Astrocyte (in vitro differentiated cells and primary cell): ENCODE results near the gene MOB1A.

Source experiments
- EZH2 ChIP-seq: IDR thresholded peaks from 2 replicates; pipeline ENCODE4 v1.6.1; 2012; ENCODE audit warnings: mild to moderate bottlenecking, low read length, inconsistent platforms; ENCODE audit not compliant: insufficient read depth
- TF ChIP-seq, protein P1 (sequence below): IDR thresholded peaks from 2 replicates; pipeline ENCODE4 v1.5.1; 2011; ENCODE audit warnings: low read depth, mild to moderate bottlenecking, inconsistent platforms, low read length, moderate library complexity; ENCODE audit not compliant: insufficient read depth

GRCh38 chr2:74225698-74226459 is 47.2 kb upstream of the MOB1A start:
- TF ChIP-seq, protein P1, sequence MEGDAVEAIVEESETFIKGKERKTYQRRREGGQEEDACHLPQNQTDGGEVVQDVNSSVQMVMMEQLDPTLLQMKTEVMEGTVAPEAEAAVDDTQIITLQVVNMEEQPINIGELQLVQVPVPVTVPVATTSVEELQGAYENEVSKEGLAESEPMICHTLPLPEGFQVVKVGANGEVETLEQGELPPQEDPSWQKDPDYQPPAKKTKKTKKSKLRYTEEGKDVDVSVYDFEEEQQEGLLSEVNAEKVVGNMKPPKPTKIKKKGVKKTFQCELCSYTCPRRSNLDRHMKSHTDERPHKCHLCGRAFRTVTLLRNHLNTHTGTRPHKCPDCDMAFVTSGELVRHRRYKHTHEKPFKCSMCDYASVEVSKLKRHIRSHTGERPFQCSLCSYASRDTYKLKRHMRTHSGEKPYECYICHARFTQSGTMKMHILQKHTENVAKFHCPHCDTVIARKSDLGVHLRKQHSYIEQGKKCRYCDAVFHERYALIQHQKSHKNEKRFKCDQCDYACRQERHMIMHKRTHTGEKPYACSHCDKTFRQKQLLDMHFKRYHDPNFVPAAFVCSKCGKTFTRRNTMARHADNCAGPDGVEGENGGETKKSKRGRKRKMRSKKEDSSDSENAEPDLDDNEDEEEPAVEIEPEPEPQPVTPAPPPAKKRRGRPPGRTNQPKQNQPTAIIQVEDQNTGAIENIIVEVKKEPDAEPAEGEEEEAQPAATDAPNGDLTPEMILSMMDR, result no peak
- TF ChIP-seq EZH2, result no peak
